DMS 273 (cell line): ENCODE measurements around the gene GGT5.
"Not testable (repeated sequence)": the region's sequence is repeated elsewhere in the genome, so short reads cannot be mapped to it uniquely, and the experiment has no call there.

Experiments used
- DNase-seq: peaks from one replicate; lab custom pipeline; 2025; ENCODE audit not compliant: unreplicated experiment; lab: John Stamatoyannopoulos, UW

GGT5 gene

DNA sequence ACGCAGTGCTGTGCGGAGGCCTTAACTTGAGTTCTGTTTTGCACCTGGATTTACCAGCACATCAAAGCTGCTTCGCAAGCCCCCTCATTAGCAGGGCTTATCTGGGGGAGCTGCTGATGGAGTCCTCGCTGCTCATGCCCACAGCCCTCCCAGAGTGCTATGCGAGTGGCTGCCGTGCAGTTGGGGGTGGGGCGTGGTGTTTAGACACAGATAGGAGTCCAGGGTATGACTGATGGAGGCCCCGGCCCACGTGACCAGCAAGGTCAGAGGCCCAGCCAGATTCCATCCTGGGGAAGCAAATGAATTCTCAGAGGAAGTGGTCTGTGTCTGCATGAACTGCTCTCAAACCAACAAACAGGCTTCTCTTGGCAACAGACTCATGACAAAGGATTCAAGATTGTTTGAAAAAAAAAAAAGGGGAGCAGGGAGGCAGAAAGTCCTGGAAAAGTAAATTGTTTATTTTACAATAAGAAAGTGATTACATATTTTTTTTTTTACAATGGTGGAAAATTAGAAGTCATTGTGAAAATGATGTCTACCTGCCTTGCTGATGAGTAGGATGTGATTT lies 19.5 kb upstream of the GGT5 start:
- not testable (repeated sequence) for DNase-seq

DNA sequence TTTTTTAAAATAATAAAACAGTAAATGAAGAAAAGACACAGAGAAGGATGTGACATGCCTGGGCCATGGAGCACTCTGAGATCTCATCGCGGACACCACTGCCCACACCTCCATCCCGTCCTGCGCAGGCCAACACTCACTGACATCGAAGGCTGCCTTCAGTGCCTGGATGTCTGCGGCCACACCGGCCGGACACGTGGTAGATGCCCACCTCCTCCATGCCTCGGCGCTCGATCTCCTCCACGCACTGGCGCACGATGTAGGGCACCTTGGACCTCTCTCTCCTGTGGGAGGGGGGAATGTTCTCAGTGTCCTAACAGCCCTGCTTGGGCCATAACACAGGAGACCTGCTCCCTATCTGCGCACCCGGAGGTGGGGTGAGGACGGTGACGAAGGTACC lies 18.6 kb upstream of the GGT5 start:
- not testable (repeated sequence) for DNase-seq

DNA sequence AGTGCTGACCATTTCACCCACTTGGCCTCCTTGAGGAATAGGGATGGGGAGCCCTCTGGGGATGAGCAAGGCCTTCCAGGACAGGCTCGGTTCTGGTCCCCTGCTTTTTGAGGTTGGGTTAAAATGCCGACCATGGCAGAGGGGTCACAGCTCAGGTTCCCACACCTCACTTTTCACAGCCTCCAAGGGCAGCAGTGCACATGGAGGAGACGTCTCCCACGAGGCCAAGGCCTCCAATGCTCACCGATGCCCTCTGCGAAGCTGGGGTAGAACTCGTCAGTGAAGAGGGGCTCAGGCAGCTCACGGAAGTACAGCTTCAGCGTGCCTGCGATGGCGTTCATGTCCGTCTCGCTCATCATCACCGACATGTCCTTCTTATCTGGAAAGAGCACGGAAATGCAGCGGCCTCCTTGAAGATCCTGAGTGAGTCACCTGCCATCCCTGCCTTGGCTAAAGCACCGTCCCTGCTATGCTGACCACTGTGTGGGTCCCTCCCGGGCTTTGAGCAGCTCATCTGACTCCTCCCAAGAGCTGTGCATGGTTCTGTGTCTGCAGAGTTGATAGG lies 17.4 kb upstream of the GGT5 start:
- DNase-seq = not testable (repeated sequence)

DNA sequence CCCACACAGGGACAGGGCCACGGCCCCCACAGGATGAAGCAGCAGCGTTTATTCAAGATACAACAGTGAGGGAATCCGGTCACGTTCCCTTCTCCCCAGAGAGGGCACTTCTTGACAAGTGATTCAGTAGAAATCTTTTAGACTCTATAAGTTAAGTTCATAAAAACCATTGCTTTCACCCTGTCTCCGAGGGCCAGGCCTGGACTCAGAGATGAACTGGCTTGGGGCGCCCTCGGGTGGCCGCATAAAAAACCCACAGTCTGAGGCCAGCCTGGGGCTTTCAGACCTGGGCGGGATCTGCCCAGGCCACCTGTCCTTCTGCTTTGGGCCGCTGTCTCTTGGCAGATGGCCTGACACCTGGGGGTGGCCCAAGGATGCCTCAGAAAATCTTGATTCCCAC lies 14.6 kb upstream of the GGT5 start:
- peak; percentile 84 for DNase-seq

DNA sequence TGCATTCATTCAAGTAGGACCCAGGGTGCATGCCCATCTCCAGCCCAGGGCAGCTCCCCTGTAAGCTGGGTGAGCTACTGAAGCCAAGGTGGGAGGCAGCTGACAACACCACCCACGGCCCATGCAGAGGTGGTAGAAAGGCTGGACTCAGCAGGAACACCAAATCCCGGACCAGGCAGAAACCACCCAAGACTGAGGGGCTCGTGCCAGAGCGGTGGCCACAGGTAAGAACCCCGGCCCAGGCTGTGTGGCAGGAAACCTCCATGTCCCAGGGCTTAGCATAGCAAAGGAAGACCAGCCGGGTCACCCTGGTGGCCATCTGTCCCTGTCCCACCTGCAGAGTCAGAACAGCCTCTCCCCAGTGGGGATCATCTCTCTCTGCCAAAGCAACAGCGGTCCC lies 11.9 kb upstream of the GGT5 start:
- not testable (repeated sequence) for DNase-seq

DNA sequence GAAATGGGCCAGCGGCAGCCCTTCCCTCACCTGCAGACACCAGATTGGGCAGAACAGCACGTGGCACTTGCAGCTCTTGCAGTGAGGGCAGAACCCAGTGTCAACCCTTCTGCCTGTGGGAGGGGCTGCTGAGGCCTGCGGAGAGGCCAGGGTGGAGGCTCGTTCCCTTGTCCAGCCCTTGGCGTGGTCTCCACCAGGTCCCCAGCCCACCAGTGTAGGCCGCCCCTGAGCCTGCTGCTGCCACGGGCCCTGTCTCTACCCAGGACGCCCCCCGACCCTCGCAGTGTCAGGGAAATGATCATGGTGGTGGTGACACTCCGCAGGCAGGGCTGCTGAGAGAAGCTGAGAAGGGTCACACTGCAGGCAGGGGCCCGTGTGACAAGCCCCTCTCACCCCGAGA lies 11.3 kb upstream of the GGT5 start:
- DNase-seq = not testable (repeated sequence)

DNA sequence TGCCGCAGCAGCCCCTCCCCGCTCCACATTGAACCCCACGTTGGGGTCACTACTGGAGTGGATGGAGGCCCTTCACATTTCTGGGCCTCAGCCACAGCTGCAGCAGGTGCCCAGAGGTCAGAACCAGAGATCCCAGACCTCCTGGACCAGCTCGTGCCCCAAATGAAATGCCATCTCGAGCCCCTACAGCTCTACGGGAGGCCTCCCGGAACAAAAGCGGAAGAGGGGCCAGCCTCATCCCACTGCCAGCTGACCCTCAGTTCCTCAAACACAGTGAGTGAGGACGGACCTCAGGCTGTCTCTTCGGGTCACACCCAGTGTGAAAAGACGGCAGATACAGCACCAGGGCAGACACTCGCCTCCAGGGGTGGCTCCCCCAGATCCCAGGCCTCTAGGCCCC lies 8.2 kb upstream of the GGT5 start:
- not testable (repeated sequence) for DNase-seq

DNA sequence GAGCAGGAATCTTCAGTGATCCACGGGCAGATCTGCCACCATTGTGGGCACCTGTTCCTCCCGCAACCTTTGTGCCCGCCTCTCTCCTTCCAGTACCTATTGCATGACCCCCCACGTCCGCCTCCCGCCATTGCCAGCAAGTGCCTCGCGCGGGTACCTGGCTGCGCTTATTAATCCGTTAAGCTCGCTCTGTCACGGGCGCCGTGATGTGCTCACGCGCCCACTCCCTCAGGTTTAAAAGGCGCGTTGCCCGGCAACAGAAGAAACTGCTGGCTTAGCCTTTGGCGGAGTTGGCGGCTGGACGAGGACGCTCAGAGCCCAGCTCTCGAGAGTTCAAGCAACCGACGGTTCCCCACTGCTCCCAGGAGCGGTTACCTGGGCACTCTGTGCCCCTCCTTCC lies 6.4 kb upstream of the GGT5 start:
- DNase-seq = not testable (repeated sequence)

DNA sequence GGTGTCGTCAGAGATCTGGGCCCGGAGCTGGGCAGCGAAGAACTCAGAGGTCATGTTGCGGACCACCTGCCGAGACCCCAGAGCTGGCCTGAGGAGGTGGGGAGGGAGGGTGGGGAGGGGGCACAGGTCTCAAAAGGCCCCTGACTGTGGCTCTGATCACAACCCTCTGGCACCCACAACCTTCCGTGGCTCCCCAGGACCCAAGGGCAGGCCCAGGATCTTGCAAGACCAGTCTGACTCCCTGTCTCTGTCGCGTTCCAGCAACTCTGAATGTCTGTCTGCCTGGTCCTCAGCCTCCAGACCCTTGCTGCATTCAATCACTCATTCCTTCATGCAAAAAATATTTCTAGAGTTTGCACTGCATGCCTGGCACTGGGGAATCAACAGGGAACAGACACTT lies 4.5 kb upstream of the GGT5 start:
- DNase-seq = not testable (repeated sequence)

DNA sequence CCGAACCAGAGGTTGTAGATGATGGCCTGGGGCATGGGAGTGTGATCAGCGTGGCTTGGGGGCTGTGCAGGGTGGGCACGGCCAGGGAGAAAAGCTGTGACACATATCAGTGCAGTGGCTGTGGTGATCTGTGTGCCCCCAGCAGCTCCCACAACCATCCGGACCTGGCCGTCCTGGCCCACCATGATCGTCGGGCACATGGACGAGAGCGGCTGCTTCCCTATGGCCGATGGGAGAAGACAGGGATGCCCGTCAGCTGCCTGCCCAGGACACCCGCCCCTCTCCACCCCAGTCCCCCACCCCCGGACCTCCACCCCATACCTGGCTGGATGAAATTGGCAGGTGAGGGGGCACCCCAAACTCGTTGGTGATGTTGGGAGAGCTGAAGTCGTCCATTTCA lies 3.7 kb upstream of the GGT5 start:
- not testable (repeated sequence) for DNase-seq

DNA sequence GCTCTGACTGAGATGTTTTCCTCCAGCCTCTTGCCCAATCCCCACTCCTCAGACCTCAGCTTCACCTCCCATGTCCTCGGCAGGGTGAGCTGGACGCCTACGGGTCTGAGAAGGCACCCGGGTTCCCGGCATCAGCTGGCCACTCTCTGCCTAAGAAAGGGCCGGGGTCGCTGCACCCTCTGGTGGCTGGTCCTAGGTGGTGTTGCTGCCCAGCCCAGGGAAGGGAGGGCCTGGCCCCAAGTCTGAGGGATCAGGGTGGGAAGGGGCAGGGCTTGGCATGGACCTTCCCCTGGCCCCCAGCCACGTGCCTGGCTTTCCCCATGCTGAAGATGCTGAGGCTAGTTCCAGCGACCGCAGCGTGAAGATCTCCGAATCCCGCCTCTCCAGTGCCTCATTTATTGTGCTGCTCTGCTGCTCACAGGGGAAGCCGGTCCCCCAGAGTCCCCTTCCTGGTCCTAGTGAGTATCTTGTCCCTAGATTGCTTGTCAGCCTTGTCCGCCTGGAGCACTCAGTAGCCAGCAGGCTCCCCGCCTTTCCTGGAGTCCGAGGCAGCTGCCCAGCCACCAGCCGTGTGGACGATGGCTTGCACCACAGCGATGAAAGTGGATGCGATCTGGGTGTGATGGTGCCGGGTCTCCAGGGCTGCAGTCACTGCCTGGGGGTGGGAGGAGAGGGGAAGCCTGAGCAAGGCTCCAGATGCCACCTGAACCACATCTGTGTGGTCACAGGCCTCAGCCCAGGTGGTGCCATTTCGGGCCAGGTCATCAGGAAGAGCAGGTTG lies 2.9 kb upstream of the GGT5 start:
- peak; percentile 76 for DNase-seq

DNA sequence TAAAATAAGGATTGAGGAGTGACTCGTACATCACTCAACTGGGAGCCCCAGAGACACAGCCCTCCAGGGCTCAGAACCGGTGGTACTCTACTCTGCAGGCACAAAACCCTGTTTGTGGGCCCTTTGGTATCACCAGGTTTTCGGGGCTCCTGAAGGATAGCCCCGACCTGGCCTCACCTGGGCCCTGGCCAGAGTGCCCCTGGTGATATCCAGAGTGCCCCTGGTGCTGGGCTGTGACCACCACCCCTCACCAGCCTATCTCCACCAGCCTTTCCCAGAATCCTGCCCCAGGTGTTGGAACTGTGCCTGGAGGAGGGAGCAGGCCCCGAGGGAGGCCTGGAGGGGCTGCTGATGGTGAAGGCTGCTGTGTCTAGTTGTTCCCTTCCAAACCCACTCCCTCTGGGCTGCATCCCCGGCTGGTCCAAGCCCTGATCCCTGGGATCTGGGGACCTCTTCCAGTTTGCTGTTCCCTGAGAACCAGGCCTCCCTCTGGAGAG lies 2.2 kb upstream of the GGT5 start:
- peak; percentile 16 for DNase-seq

DNA sequence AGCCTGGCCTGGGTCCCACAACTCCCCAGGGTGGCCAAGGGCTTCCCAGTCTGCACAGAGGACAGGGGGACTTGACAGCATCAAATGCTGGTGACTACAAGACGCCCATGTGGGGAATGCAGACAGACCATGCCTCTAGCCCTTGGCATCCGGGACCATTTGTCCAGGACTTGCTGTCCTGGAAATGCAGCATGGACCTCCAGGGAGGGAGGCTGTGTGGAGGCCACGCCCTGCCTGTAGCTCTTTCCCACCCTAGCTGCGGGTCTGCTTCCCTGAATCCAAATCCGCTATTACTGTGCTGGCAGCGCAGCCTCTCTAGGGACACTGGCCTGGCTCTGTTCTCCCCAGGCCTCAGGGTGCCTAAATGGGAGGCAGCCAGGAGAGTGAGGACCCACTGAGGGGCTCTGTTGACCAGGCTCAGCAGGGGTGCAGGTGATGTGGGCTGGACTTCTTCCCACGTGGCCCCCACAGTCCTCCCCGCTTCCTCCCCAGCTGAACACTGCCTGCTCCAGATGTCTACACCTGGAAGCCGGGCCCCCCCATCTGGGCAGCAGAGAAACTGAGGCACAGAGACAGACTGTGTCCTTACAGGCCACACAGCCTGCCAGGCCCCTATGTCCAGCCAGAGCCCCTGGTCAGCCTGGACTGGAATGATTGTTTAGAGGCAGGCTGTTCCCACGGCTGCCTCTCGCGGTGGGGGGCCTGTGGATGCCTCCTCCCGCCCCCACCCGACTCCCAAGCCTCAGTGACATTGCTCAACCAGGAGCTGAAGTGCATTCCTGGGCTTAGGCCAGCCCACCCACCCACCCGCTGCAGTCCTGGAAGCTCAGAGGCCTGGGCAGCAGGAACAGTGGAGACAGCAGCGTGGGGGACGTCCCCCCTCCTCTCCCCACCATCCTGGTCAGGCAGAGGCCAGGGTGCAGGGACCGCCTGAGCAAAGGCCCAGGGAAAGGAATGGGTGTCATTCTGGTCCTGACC lies 991 bp upstream of the GGT5 start:
- DNase-seq = peak; percentile 14

DNA sequence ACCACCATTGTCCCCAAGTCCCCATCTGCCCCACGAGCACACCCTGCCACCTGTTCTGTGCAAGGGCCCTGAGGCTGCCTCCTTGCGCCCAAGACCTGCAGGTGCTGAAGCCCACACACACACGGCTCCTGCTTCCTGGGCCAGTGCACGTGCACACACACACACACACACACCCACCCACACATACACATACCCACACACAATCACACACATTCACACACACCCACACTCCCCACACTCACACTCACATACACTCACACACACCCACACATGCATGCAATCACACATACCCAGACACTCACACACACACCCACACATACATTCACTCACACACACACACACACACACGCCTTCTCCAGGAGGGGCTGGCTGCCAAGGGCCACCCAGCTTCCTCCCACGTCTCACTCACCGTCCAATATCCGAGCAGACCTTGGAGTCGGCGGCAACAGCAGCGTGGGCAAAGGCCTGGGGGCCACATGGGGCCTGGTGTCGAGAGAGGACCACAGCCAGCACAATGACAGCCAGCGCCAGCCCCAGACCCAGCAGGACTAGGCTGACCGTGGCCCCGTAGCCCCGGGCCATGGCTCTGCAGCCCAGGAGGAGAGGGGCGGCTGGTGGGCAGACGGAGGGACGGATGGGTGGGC lies 616 bp downstream of the GGT5 start:
- peak; percentile 52 for DNase-seq

DNA sequence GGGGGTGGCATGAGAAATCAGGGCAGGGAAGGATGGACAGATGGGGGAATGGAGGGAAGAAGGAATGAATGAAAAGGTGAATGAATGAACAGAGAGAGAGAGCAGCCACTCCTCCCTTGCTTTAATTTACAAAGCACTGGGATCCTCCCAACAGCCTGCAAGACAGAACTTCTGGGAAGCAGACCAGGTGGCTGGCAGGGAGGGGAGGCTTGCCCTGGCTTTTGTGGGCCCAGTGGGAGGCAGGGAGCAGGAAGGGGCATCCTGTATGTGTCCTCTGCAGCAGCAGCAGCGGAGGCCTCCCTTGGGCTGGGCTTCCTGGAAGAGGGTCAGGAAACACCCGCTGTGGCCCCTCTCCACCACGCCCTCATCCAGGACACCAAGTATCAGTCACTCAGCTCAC lies 1.5 kb downstream of the GGT5 start:
- DNase-seq = peak; percentile 78

DNA sequence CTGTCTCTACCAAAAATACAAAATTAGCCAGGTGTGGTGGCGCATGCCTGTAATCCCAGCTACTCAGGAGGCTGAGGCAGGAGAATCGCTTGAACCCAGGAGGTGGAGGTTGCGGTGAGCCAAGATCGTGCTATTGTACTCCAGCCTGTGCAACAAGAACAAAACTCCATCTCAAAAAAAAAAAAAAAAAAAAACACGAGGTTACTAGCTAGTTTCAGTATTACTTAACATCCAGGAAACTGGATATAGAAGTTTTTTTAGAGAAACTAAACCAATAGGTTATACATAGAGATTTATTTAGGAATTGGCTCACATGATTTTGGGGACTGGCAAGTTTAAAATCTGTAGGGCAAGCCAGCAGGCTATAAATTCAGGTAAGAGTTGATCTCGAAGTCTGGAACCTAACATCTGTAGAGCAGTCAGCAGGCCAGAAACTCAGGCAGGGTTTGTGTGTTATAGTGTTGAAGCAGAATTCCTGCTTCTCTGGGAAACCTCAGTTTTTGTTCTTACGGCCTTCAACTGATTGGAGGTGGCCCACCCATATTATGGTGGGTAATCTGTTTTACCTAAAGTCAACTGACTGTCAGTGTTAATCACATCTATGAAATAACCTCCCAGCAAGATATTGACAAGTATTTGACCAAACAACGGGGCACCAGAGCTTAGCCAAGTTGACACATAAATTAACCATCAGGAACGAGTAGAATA lies 3.7 kb downstream of the GGT5 start:
- not testable (repeated sequence) for DNase-seq

DNA sequence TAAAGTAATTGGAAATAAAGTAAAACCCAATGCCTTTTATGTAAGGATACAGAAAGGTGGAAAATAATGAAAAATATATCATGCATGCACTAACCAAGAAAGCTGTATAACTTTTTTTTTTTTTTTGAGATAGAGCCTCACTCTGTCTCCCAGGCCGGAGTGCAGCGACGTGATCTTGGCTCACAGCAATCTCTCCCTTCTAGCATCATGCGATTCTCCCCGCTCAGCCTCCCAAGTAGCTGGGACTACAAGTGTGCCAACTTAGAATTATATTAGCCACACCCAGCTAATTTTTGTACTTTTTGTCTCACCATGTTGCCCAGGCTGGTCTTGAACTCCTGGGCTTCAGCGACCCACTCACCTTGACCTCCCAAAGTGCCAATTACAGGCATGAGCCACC lies 4.5 kb downstream of the GGT5 start:
- no peak for DNase-seq

DNA sequence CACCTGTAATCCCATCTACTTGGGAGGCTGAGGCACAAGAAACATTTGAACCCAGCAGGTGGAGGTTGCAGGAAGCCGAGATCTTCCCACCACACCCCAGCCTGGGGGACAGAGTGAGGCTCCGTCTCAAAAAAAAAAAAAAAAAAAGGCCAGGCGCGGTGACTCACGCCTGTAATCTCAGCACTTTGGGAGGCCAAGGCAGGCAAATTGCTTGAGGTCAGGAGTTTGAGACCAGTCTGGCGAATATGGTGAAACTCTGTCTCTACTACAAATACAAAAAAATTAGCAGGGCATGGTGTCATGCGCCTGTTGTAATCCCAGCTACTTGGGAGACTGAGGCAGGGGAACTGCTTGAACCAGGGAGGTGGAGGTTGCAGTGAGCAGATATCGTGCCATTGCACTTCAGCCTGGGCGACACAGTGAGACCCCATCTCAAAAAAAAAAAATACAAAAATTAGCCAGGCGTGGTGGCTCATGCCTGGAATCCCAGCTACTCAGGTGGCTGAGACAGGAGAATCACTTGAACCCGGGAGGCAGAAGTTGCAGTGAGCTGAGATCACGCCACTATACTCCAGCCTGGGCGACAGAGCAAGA lies 6.7 kb downstream of the GGT5 start:
- not testable (repeated sequence) for DNase-seq

DNA sequence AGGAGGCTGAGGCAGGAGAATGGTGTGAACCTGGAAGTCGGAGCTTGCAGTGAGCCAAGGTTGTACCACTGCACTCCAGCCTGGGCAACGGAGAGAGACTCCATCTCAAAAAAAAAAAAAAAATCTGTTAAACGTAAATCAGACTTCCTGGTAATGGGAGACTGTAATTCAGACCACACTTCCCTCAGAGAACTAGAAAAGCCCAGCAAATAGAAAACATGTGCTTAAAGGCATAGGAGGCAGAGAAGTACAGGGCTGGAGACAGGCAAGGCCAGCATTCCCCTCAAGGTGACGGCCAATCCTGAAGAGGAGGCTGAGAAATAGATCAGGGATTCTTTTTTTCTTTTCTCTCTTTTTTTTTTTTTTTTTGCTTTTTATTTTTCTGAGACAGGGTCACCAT lies 8.2 kb downstream of the GGT5 start:
- no peak for DNase-seq

DNA sequence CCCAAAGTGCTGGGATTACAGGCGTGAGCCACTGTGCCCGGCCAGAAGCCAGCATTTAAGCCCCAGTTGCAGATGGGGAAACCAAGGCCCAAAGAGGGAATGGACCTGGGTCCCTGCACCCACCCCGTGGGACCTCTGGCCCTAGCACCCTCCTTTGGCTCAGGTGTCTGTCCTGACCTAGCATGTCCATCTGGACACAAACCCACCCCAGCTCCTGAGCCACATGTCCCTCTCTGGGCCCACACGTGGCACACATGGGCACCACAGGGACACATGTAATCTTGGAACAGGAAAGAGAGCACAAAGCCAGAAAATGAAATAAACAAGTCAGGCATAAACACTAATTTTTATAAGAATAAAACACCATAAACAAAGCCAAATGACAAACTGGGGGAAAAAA lies 9.6 kb downstream of the GGT5 start:
- no peak for DNase-seq
